CD14-positive monocyte (primary cell): ENCODE results near the gene NDC1. TPM values are rescaled to one million over a fixed set of nuclear protein-coding genes. Genes with fewer than 3 reads are reported as not detected.

Experiments
- DNase-seq, 3 donors: peaks; one replicate each; pipeline ENCODE4 v3.0.0-alpha.2; 2011 to 2022
- H2AFZ ChIP-seq: 2 replicates; pipeline ENCODE4 v1.6.0; 2012; ENCODE audit warnings: mild to moderate bottlenecking, low read depth, low read length, inconsistent platforms; ENCODE audit not compliant: insufficient read depth, poor library complexity, severe bottlenecking
- H3K27ac ChIP-seq, 2 donors: 1 replicate in 1 of 2; 2 replicates in 1 of 2; pipeline ENCODE4 v1.5.1; 2012 to 2013; ENCODE audit warnings: low read length in 2 of 2, control low read depth in 1 of 2, inconsistent platforms in 1 of 2, low read depth in 1 of 2, mild to moderate bottlenecking in 1 of 2
- H3K27me3 ChIP-seq, 2 donors: one replicate each; pipeline versions ENCODE4 v1.6.0 to v1.6.1; 2011 to 2013; ENCODE audit warnings: low read length in 2 of 2; ENCODE audit not compliant: control insufficient read depth in 2 of 2, insufficient read depth in 2 of 2
- H3K36me3 ChIP-seq, 2 donors: replicated peaks in 1 of 2; 1 replicate in 1 of 2; 2 replicates in 1 of 2; pipeline versions ENCODE4 v1.5.1 to v1.6.1; 2012 to 2013; ENCODE audit warnings: low read length in 2 of 2, control low read depth in 1 of 2, inconsistent platforms in 1 of 2, mild to moderate bottlenecking in 1 of 2; ENCODE audit not compliant: insufficient read depth in 2 of 2, control insufficient read depth in 1 of 2
- H3K4me1 ChIP-seq, 2 donors: 1 replicate in 1 of 2; 2 replicates in 1 of 2; pipeline versions ENCODE4 v1.5.1 to v1.6.1; 2012 to 2013; ENCODE audit warnings: low read length in 2 of 2, control low read depth in 1 of 2, inconsistent platforms in 1 of 2, mild to moderate bottlenecking in 1 of 2, moderate library complexity in 1 of 2; ENCODE audit not compliant: insufficient read depth in 2 of 2, control insufficient read depth in 1 of 2
- H3K4me2 ChIP-seq: replicated peaks from 2 replicates; pipeline ENCODE3; 2012; ENCODE audit warnings: low read length, moderate library complexity, mild to moderate bottlenecking; ENCODE audit not compliant: poor library complexity, severe bottlenecking; ENCODE audit errors: extremely low read depth
- H3K4me3 ChIP-seq, 3 experiments: fragments of 200-600 bp in 1 of 3; sonication (generic) in 1 of 3; replicated peaks in 1 of 3; 1 replicate in 2 of 3; 2 replicates in 1 of 3; pipeline ENCODE4 v1.5.1; 2011 to 2013; ENCODE audit warnings: low read length in 3 of 3, mild to moderate bottlenecking in 3 of 3, control low read depth in 2 of 3, low read depth in 2 of 3, inconsistent platforms in 1 of 3, moderate library complexity in 1 of 3
- H3K79me2 ChIP-seq: 2 replicates; pipeline ENCODE4 v1.6.0; 2012; ENCODE audit warnings: mild to moderate bottlenecking, control low read depth, inconsistent platforms, low read length, moderate library complexity; ENCODE audit not compliant: insufficient read depth
- H3K9ac ChIP-seq: 2 replicates; pipeline ENCODE4 v1.6.0; 2017; ENCODE audit warnings: low read length, mild to moderate bottlenecking; ENCODE audit not compliant: insufficient read depth, poor library complexity, severe bottlenecking
- H3K9me3 ChIP-seq, 2 donors: replicated peaks in 1 of 2; 1 replicate in 1 of 2; 2 replicates in 1 of 2; pipeline versions ENCODE4 v1.5.1 to v1.6.1; 2012 to 2013; ENCODE audit warnings: low read length in 2 of 2, control low read depth in 1 of 2; ENCODE audit not compliant: control insufficient read depth in 1 of 2, insufficient read depth in 1 of 2
- H4K20me1 ChIP-seq: 2 replicates; pipeline ENCODE4 v1.6.0; 2012; ENCODE audit warnings: mild to moderate bottlenecking, low read length, control low read depth, moderate library complexity; ENCODE audit not compliant: insufficient read depth
- H3K27ac Mint-ChIP-seq, 7 donors: one replicate each; pipeline ENCODE4 v1.8.0; 2020; ENCODE audit warnings: mild to moderate bottlenecking in 7 of 7, mixed read lengths in 7 of 7, moderate library complexity in 6 of 7, inconsistent platforms in 2 of 7
- H3K27me3 Mint-ChIP-seq, 3 donors: one replicate each; pipeline ENCODE4 v1.8.0; 2021 to 2022; ENCODE audit warnings: low read depth in 3 of 3, mild to moderate bottlenecking in 3 of 3, mixed read lengths in 3 of 3, moderate library complexity in 3 of 3, inconsistent platforms in 1 of 3
- H3K36me3 Mint-ChIP-seq, 2 donors: one replicate each; pipeline ENCODE4 v1.8.0; 2020; ENCODE audit warnings: mixed read lengths in 2 of 2, inconsistent platforms in 1 of 2, mild to moderate bottlenecking in 1 of 2
- H3K4me1 Mint-ChIP-seq: one replicate; pipeline ENCODE4 v1.8.0; 2020; ENCODE audit warnings: mild to moderate bottlenecking, mixed read lengths
- H3K4me3 Mint-ChIP-seq, 2 donors: one replicate each; pipeline ENCODE4 v1.8.0; 2020; ENCODE audit warnings: mild to moderate bottlenecking in 2 of 2, mixed read lengths in 2 of 2, moderate library complexity in 1 of 2
- H3K9me3 Mint-ChIP-seq, 7 donors: one replicate each; pipeline ENCODE4 v1.8.0; 2020 to 2022; ENCODE audit warnings: mixed read lengths in 7 of 7, mild to moderate bottlenecking in 6 of 7, moderate library complexity in 6 of 7, inconsistent platforms in 2 of 7
- CTCF ChIP-seq: fragments of 200-600 bp; IDR thresholded peaks from one replicate; pipeline ENCODE4 v1.8.0; 2022; ENCODE audit warnings: antibody characterized with exemption, mild to moderate bottlenecking
- WGBS: methylation state at CpG from one replicate; pipeline ENCODE4 v1.1.5; 2013; ENCODE audit warnings: missing lambda C conversion rate; ENCODE audit not compliant: insufficient coverage; 5-methylcytosine and 5-hydroxymethylcytosine counted together
- intact Hi-C, 2 donors: fragments of 100-400 bp; cut with micrococcal nuclease; formaldehyde crosslinking; loops; one replicate each; pipeline versions ENCODE4 v1.15.0 to v1.15.1; 2023
- polyA plus RNA-seq, 3 donors: library from polyadenylated mRNA; depleted of rRNA in 1 of 3; unstranded in 2 of 3; stranded (reverse) in 1 of 3; fragments of 300-500 nt in 2 of 3; fragments of >200 nt in 1 of 3; fragmentation: Illumina TruSeq in 2 of 3; gene quantifications; 1 replicate in 2 of 3; 2 replicates in 1 of 3; pipeline ENCODE4 v1.2.3, GENCODE V29; 2012 to 2021

The NDC1 gene
- polyA plus RNA-seq, 3 donors: 3.0 to 6.1 (median 4.7) TPM

GRCh38 chr1:53799141-53799540 lies 39.0 kb downstream of the NDC1 start:
- no CpG with 5 or more reads among the region's 1 CpG for WGBS
- Mint-ChIP-seq H3K4me3 (no peak overlapping the region), H3K9me3 (no peaks in the 10 kb centered on the region), H3K36me3 (peaks cover 69 to 79% of the 10 kb centered on the region in 2 donors), H3K27ac (no peak overlapping the region), H3K4me1 (no peaks in the 10 kb centered on the region), H3K27me3 (no peaks in the 10 kb centered on the region)
- Histone ChIP-seq H3K36me3 (peaks cover 53 to 86% of the 10 kb centered on the region in 2 donors), H3K27ac (no peak overlapping the region), H3K27me3 (no peaks in the 10 kb centered on the region), H3K4me1 (no peaks in the 10 kb centered on the region), H3K4me3 (no peak overlapping the region), H3K9ac (no peak overlapping the region), H3K4me2 (no peak overlapping the region), H2AFZ (no peak overlapping the region), H3K79me2 (no peaks in the 10 kb centered on the region), H4K20me1 (no peaks in the 10 kb centered on the region), H3K9me3 (no peaks in the 10 kb centered on the region)
- intact Hi-C loops: no loop called here
- TF ChIP-seq CTCF: no peak
- no peak for DNase-seq

- WGBS: 100% methylated on average over 2 of the region's 4 CpGs
- peaks cover 60 to 81% of the 10 kb centered on the region in 2 donors for H3K36me3 Mint-ChIP-seq
These were observed 45.3 kb downstream of the NDC1 start for GRCh38 chr1:53792806-53793205.

More at GRCh38 chr1:53792806-53793205, 45.3 kb downstream of the NDC1 start:
- H3K4me2 ChIP-seq: no peak overlapping the region
- no peak overlapping the region for H3K27ac ChIP-seq
- Mint-ChIP-seq H3K27me3 (no peaks in the 10 kb centered on the region), H3K4me3 (no peak overlapping the region), H3K4me1 (no peaks in the 10 kb centered on the region), H3K27ac (no peak overlapping the region), H3K9me3 (peaks cover 0 to 2% (median 0%) of the 10 kb centered on the region in 7 donors)
- intact Hi-C loops: no loop called here
- no peaks in the 10 kb centered on the region for H3K27me3 ChIP-seq
- peaks cover 25 to 69% of the 10 kb centered on the region in 2 donors for H3K36me3 ChIP-seq
- no peaks in the 10 kb centered on the region for H4K20me1 ChIP-seq
- H3K4me3 ChIP-seq: no peak overlapping the region
- DNase-seq: no peak
- no peaks in the 10 kb centered on the region for H3K4me1 ChIP-seq
- H3K79me2 ChIP-seq: no peaks in the 10 kb centered on the region
- TF ChIP-seq CTCF: no peak
- no peak overlapping the region for H3K9ac ChIP-seq
- no peak overlapping the region for H2AFZ ChIP-seq
- H3K9me3 ChIP-seq: no peaks in the 10 kb centered on the region
